CD1c-positive myeloid dendritic cell (primary cell): ENCODE measurements around the gene GSK3B.
A peak's percentile ranks its signal among the peaks of the same experiment; 100 is the strongest.

Experiments used
- DNase-seq: peaks from one replicate; pipeline ENCODE4 v3.0.0-alpha.2; 2016; ENCODE audit errors: extremely low spot score

Gene GSK3B

DNA sequence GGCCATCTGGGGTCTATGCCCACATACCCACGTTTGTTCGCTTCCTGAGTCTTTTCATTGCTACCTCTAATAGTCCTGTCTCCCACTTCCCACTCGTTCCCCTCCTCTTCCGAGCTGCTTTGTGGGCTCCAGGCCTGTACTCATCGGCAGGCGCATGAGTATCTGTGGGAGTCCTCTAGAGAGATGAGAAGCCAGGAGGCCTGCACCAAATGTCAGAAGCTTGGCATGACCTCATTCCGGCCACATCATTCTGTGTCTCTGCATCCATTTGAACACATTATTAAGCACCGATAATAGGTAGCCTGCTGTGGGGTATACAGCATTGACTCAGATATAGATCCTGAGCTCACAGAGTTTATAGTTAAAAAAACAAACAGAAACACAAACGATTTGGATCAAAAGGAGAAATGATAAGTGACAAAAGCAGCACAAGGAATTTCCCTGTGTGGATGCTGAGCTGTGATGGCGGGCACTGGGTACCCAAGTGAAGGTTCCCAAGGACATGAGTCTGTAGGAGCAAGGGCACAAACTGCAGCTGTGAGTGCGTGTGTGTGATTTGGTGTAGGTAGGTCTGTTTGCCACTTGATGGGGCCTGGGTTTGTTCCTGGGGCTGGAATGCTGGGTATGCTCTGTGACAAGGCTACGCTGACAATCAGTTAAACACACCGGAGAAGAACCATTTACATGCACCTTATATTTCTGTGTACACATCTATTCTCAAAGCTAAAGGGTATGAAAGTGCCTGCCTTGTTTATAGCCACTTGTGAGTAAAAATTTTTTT, 276.5 kb downstream of the GSK3B start:
- DNase-seq: no peak

- DNase-seq: no peak
Observed at GRCh38 chr3:119817071-119817470, 277.2 kb downstream of the GSK3B start.

GRCh38 chr3:119815716-119816115, 278.5 kb downstream of the GSK3B start:
- DNase-seq: no peak

DNA sequence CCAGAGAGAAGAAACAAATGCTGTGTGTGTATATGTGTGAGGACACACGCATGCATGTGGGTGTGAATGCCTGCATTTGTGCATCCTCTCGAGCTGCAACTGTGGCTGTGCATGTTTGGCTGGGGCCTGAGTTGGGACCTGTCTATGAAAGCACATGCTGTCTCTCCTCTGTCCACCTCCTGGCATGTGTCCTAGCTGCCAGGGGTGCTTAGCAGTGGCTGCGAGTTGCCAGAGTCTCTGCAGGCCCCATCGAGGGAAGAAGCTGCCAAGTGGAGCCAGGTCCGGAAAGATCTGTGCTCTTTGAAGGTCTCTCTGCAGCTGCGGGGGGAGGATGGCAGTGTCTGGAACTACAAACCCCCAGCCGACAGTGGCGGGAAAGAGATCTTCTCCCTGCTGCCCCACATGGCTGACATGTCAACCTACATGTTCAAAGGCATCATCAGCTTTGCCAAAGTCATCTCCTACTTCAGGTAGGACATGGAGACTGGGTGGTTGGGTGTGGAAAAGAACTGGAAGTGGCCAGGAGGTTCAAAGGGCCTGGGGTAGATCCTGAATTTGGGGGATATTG, 281.7 kb downstream of the GSK3B start:
- no peak for DNase-seq

DNA sequence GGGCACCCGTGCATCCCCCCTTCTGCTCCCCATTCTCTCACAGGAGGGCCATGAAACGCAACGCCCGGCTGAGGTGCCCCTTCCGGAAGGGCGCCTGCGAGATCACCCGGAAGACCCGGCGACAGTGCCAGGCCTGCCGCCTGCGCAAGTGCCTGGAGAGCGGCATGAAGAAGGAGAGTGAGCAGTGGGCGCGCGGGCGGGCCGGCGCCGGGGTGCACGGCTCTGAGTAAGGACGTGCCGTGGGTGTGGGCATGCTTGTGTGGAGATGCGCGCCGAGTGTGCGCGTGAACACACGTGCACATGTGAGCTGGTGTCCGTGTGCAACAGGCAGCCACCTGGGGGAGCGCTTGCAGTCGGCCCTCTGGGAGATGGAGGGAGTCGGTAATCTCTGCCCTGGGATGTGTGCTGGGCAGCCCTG, 284.2 kb downstream of the GSK3B start:
- peak; percentile 52 for DNase-seq

DNA sequence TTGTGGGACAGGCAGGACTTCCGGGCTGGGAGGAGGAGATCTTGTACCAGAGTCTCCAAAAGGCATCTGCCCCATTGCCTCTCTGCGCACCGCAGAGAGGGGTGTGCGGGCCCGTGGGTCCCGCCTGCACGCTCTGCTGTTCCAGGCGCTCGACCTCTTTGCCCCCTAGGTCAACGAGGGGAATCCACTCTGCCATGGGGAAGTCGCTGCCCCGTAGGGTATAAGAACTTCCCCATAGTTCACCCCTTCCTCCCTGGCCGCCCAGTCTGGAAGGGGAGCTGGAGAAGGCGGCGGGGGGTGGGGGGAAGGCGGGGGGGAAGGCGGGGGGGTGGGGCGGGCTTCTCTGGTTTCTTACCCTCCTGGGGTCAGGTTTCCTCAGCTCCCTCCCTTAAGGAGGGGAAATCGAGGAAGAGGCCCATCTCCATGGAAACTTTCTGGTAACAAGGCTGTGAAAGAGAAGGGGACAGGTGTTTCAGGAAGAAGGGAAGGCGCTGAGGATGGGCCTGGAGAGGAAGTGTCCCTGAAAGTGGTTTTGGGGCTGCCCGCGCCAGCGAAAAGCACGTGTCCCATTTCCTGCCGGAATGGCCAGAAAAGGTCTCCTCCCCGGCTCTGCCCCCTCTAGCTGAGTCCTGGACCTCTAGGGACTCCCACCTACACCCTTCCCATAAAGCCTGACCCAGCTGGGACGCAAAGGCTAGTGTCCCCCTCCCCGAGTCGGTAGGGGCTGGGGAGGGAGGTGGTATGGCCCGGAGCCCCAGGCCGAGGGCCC, 284.8 kb downstream of the GSK3B start:
- no peak for DNase-seq

GRCh38 chr3:119808843-119809242, 285.4 kb downstream of the GSK3B start:
- DNase-seq: no peak

- no peak for DNase-seq
Observed at GRCh38 chr3:119808244-119808643, 286.0 kb downstream of the GSK3B start.

GRCh38 chr3:119800844-119801243, 293.4 kb downstream of the GSK3B start:
- no peak for DNase-seq

- no peak for DNase-seq
Observed at GRCh38 chr3:119796785-119797184, 297.5 kb downstream of the GSK3B start.

GRCh38 chr3:119796368-119796767, 297.9 kb downstream of the GSK3B start:
- no peak for DNase-seq

DNA sequence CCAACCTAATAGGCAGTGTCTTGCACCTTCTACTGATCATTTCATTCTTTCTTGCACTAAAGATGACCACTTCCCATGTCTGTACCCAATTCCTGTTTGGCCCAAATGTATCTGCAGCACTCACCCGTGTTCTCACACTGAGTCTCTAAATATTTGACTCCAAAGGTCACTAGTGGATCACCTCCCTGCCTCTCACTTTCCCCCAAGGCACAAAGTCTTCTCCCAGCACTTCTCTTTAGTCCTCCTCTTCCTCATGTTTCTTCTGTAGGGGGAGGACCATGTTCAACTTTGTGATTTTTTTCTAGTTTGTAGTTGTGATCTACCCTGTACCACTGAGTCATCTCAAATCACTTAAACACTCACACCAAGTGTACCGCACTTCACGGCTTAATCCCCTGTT, 298.4 kb downstream of the GSK3B start:
- DNase-seq: no peak

- no peak for DNase-seq
Observed at GRCh38 chr3:119794971-119795612, 299.2 kb downstream of the GSK3B start.

DNA sequence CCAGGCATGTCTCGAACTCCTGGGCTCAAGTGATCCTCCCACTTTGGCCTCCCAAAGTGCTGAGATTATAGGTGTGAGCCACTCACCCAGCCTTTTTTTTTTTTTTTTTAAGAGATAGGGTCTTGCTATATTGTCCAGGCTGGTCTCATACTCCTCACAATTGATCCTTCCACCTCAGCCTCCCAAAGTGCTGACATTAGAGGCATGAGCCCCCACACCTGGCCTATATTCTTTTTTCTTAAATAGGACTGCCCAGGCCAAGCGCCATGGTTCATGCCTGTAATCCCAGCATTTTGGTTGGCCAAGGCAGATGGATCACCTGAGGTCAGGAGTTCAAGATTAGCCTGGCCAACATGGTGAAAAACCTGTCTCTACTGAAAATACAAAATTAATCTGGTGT, 299.8 kb downstream of the GSK3B start:
- no peak for DNase-seq

- no peak for DNase-seq
Observed at GRCh38 chr3:119792270-119792669, 302.0 kb downstream of the GSK3B start.

DNA sequence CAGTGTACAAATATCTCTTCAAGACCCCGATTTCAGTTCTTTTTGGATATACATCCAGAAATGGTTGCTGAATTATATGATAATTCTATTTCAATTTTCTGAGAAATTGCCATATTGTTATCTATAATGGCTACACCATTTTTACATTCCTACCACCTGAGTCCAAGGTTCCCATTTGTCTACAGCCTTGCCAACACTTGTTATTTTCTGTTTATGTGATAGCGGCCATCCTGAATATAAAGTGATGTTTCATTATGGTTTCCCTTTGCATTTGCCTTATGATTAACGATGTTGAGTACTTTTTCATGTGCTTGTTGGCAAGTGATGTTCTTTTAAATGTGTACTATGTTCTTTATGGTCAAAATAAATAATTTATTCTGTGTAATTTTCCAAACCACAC, 303.9 kb downstream of the GSK3B start:
- DNase-seq: no peak

DNA sequence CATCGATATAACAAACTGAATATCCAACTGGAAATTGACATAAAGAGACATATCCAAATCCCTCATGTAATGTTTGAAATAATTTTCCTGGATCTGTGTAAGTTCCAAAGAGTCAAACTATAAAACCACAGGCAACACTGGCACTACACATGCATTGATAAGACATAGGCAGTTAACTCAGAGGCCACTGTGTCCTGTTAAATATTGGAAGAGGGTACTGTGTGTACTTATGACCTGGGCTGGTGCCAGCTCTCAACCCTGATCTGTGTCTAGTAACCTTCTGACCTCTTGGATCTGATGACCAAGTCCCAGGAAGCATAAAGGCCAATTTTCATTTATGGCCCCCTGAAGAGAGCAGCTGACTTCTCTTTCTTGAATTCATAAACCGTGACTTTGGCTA, 307.8 kb downstream of the GSK3B start:
- no peak for DNase-seq

DNA sequence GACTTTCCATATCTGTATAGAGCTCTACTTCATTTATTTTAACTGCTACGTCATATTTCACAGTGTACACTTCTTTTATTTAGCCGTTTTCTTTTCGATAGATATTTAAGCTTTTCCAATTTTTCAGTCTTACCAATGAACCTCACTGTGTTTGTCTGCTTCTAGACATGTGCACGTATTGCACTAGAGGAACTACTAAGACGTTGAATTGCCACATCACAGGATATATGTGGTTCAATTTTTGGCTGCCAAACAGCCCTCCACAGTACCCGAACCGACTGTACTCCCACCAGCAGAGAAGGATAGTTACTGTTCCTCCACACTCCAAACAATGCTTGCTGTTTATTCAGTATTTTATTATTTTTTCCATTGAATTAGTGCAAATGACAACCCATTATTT, 310.4 kb downstream of the GSK3B start:
- DNase-seq: no peak

GRCh38 chr3:119783255-119783654, 311.0 kb downstream of the GSK3B start:
- no peak for DNase-seq

- DNase-seq: no peak
Observed at GRCh38 chr3:119782460-119782859, 311.8 kb downstream of the GSK3B start.

DNA sequence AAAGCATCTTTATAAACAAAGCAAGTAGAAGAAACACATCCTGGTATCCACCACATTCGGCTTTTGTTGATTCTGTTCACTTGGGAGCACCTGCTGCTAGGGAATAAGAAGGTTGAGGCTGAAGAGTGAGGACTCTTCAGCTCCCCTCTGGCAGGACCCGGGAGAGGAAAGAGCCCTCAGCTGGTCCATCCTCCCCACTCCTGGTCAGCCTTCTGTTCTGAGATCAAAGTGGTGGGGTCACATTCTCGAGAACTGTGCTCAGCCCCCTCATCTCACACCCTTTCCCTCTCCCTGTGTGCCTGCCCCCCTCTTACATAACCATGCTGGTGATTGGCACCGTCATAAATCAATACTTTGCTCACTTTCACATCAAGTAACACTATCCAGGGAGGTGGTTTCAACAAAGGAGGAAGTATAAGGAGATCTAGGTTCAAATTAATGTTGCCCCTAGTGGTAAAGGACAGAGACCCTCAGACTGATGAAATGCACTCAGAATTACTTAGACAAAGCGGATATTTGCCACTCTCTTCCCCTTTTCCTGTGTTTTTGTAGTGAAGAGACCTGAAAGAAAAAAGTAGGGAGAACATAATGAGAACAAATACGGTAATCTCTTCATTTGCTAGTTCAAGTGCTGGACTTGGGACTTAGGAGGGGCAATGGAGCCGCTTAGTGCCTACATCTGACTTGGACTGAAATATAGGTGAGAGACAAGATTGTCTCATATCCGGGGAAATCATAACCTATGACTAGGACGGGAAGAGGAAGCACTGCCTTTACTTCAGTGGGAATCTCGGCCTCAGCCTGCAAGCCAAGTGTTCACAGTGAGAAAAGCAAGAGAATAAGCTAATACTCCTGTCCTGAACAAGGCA, 312.7 kb downstream of the GSK3B start, which contains the start of gene NR1I2:
NR1I2 (plus strand) TSS at position 772 of the 869 bp plus-strand sequence.
- no peak for DNase-seq
